ENCODE results near the gene PAPPA2. TPM values are rescaled to one million over a fixed set of nuclear protein-coding genes. Genes with fewer than 3 reads are reported as not detected.

PAPPA2 gene
- total and polyA plus RNA-seq, 9 of the 15 experiments (the other 6 are each of a cell fraction or from before 2014, with no cell fraction given), result 0.01 to 0.15 (median 0.05) TPM; not detected in 2

- TF ChIP-seq ZNF407 (IDR thresholded peaks at IDR 0.05; ENCODE audit: low read depth) (no peak), PRMT5 (CRISPR knock-in tag; IDR thresholded peaks at IDR 0.05) (no peak), HLTF (IDR thresholded peaks at IDR 0.05) (no peak), CGGBP1 (CRISPR knock-in tag; IDR thresholded peaks at IDR 0.05) (no peak), TEAD4 (IDR thresholded peaks at IDR 0.05; ENCODE audit: low read length) (no peak), TEAD4 (CRISPR knock-in tag; IDR thresholded peaks at IDR 0.05; ENCODE audit: borderline replicate concordance) (no peak), ZNF75A (CRISPR knock-in tag; IDR thresholded peaks at IDR 0.05) (0 out of 2 replicates have a peak, but pooled peaks have one; percentile 36), HMGN3 (IDR thresholded peaks at IDR 0.05; ENCODE audit: borderline replicate concordance, extremely low read depth, insufficient read length, low read depth, low read length) (no peak)
Observed at GRCh38 chr1:176878750-176879536, 416.0 kb downstream of the PAPPA2 start (continued).
